K562 (cell line): Measurements from ENCODE around the gene MYCBPAP. TPM values are rescaled to one million over a fixed set of nuclear protein-coding genes. Genes with fewer than 3 reads are reported as not detected.

ENCODE experiments used
- CBFA2T2 ChIP-seq: fragments of 450-650 bp; conservative IDR thresholded peaks from 2 replicates; pipeline ENCODE4 v1.6.1; 2017; ENCODE audit warnings: mild to moderate bottlenecking
- CCAR2 ChIP-seq: fragments of 200-400 bp; formaldehyde crosslinking; IDR thresholded peaks from 2 replicates; pipeline ENCODE4 v1.6.1; 2017; ENCODE audit warnings: mild to moderate bottlenecking, low read depth, low read length
- EP400 ChIP-seq: fragments of 450-650 bp; IDR thresholded peaks from 2 replicates; pipeline ENCODE4 v1.6.1; 2017; ENCODE audit warnings: antibody characterized with exemption, mild to moderate bottlenecking, moderate library complexity
- ESRRA ChIP-seq: fragments of 450-650 bp; IDR thresholded peaks from 2 replicates; pipeline ENCODE4 v1.6.1; 2014; ENCODE audit warnings: low read depth, mild to moderate bottlenecking, moderate library complexity, borderline replicate concordance
- ETS1 ChIP-seq: conservative IDR thresholded peaks from 2 replicates; pipeline ENCODE4 v1.6.1; 2011; ENCODE audit warnings: low read depth, mild to moderate bottlenecking, low read length; ENCODE audit not compliant: control insufficient read depth
- PTRF ChIP-seq: fragments of 450-650 bp; IDR thresholded peaks from 2 replicates; pipeline ENCODE4 v1.6.1; 2016; ENCODE audit warnings: mild to moderate bottlenecking, missing genetic modification characterization, missing compliant biosample characterization
- RAD21 ChIP-seq, 2 experiments: fragments of 250-450 bp in 1 of 2; fragments of 450-650 bp in 1 of 2; sonication (Bioruptor Pico) in 1 of 2; formaldehyde crosslinking in 1 of 2; IDR thresholded peaks in 1 of 2; conservative IDR thresholded peaks in 1 of 2; 2 replicates each; pipeline versions ENCODE4 v1.4.0 to v1.8.0; 2020 to 2022; ENCODE audit warnings: mild to moderate bottlenecking in 2 of 2, moderate library complexity in 1 of 2
- REST ChIP-seq, 2 experiments: fragments of 450-650 bp; formaldehyde crosslinking in 1 of 2; IDR thresholded peaks; 2 replicates each; pipeline versions ENCODE4 v1.4.0 to v1.6.1; 2014 to 2020; ENCODE audit warnings: mild to moderate bottlenecking in 2 of 2, borderline replicate concordance in 1 of 2, low read depth in 1 of 2
- ZKSCAN1 ChIP-seq: fragments of 150-350 bp; IDR thresholded peaks from 2 replicates; pipeline ENCODE4 v1.6.1; 2016; ENCODE audit warnings: low read depth, low read length
- ZNF197 ChIP-seq: fragments of 200-800 bp; sonication (Bioruptor generic); IDR thresholded peaks from 2 replicates; pipeline ENCODE4 v1.6.1; 2016; ENCODE audit warnings: low read depth, missing genetic modification characterization, missing compliant biosample characterization
- polyA plus RNA-seq, 8 experiments: library from polyadenylated mRNA; depleted of rRNA in 4 of 8; stranded (reverse) in 5 of 8; unstranded in 3 of 8; fragments of >200 nt; fragmentation: Nextera tagmentation in 2 of 8; fragmentation: Illumina TruSeq in 1 of 8; extraction: Ambion mirVana in 2 of 8; extraction: Trizol in 1 of 8; gene quantifications; 2 replicates each; pipeline versions ENCODE4 v1.2.1 to v1.2.3, GENCODE V29; 2011 to 2014; ENCODE audit warnings: inconsistent platforms in 1 of 8, missing spikeins in 1 of 8
- total RNA-seq, 7 experiments: library from RNA; depleted of rRNA in 6 of 7; stranded (reverse); fragments of >200 nt in 6 of 7; fragmentation: Illumina TruSeq in 2 of 7; extraction: Trizol in 2 of 7; gene quantifications; 2 replicates each; pipeline versions ENCODE4 v1.2.1 to v1.2.3, GENCODE V29; 2011 to 2021; ENCODE audit warnings: low replicate concordance in 1 of 7
- TF ChIP-seq, protein P1 (sequence below): sonication (generic); formaldehyde crosslinking; IDR thresholded peaks from 2 replicates; pipeline ENCODE4 v1.8.0; 2022; ENCODE audit warnings: missing genetic modification reagents, mild to moderate bottlenecking, moderate library complexity, borderline replicate concordance
- TF ChIP-seq, protein P2 (sequence below): sonication (generic); IDR thresholded peaks from 2 replicates; pipeline ENCODE4 v1.6.1; 2016

The MYCBPAP gene
- total and polyA plus RNA-seq, 9 of the 15 experiments (the other 6 are each of a cell fraction or from before 2014, with no cell fraction given) = not detected

DNA sequence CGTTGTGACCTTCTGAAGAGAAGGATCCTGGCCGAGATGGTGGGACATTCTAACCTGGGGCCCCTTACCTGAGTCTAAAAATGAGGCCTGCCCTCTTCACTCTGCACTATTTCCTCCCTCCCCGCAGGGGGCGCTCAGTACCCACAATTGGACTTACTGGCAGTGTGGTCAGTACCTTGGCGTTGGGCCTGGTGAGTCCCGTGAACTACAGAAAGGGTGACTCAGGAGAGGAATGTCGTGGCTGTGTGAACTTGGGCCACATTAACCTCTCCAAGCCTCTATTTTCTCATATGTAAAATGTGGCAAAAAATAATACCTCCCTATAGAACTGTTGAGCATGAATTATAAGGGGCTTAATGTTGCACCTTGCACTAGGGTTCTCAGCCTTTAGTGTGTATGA lies 25.7 kb upstream of the MYCBPAP start (continued):
- TF ChIP-seq REST (IDR thresholded peaks at IDR 0.05; ENCODE audit: borderline replicate concordance) = peak; percentile 82
- TF ChIP-seq REST (CRISPR knock-in tag; IDR thresholded peaks at IDR 0.05; ENCODE audit: low read depth) = no peak
- TF ChIP-seq, protein P1, sequence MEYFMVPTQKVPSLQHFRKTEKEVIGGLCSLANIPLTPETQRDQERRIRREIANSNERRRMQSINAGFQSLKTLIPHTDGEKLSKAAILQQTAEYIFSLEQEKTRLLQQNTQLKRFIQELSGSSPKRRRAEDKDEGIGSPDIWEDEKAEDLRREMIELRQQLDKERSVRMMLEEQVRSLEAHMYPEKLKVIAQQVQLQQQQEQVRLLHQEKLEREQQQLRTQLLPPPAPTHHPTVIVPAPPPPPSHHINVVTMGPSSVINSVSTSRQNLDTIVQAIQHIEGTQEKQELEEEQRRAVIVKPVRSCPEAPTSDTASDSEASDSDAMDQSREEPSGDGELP = peak; percentile 32; the same call in 1 of the 2 replicates
- TF ChIP-seq ETS1 = no peak
- peak; percentile 78; the same call in 1 of the 2 replicates for TF ChIP-seq ESRRA
- no peak for TF ChIP-seq PTRF (tag)
- TF ChIP-seq, protein P2, sequence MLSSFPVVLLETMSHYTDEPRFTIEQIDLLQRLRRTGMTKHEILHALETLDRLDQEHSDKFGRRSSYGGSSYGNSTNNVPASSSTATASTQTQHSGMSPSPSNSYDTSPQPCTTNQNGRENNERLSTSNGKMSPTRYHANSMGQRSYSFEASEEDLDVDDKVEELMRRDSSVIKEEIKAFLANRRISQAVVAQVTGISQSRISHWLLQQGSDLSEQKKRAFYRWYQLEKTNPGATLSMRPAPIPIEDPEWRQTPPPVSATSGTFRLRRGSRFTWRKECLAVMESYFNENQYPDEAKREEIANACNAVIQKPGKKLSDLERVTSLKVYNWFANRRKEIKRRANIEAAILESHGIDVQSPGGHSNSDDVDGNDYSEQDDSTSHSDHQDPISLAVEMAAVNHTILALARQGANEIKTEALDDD = peak; percentile 60; the same call in 1 of the 2 replicates
- peak; percentile 83 to 93 for TF ChIP-seq RAD21 (CRISPR knock-in tag; conservative IDR thresholded peaks at IDR 0.05 in 1 of 2, IDR thresholded peaks at IDR 0.05 in 1 of 2)
- peak; percentile 31; the same call in 1 of the 2 replicates for TF ChIP-seq EP400
- TF ChIP-seq ZKSCAN1 = peak; percentile 82
- TF ChIP-seq CBFA2T2 = no peak
- TF ChIP-seq ZNF197 (CRISPR knock-in tag) = 0 out of 2 replicates have a peak, but pooled peaks have one; percentile 50
- no peak for TF ChIP-seq CCAR2
- TF ChIP-seq, all 486 proteins: peak for 51
